ENCODE data around the gene KIF3A.

DNA sequence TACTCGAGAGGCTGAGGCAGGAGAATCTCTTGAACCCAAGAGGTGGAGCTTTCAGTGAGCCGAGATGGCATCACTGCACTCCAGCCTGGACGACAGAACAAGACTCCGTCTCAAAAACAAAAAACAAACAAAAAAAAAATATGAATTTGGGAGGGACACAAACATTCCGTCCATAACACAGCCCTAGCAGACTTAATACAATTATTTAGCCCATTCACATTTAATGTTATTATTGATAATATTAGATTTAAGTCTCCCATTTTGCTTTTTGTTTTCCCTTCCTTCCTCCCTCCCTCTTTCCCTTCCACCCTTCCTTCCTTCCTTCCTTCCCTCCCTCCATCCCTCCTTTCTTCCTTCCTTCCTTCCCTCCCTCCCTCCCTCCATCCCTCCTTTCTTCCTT, 5.3 kb upstream of the KIF3A start:
- TF ChIP-seq CTCF (IDR thresholded peaks at IDR 0.05) (no peak), POLR2A (IDR thresholded peaks at IDR 0.05) (no peak)
